GM23248 (cell line): ENCODE measurements around the gene PCBP3. TPM values are rescaled to one million over a fixed set of nuclear protein-coding genes. Genes with fewer than 3 reads are reported as not detected.
"Not testable (repeated sequence)": the region's sequence is repeated elsewhere in the genome, so short reads cannot be mapped to it uniquely, and the experiment has no call there.

Experiments used
- DNase-seq: peaks from one replicate; pipeline ENCODE4 v3.0.0-alpha.2; 2015
- H2AFZ ChIP-seq: fragments of 200-600 bp; sonication (generic); 2 replicates; pipeline ENCODE4 v1.6.1; 2016; ENCODE audit warnings: antibody characterized with exemption
- H3F3A ChIP-seq: fragments of 200-600 bp; sonication (generic); 2 replicates; pipeline ENCODE4 v1.6.1; 2016; ENCODE audit warnings: mild to moderate bottlenecking, antibody characterized with exemption, mixed run types; ENCODE audit not compliant: insufficient read depth
- H3K27ac ChIP-seq: fragments of 200-600 bp; sonication (generic); 2 replicates; pipeline ENCODE4 v1.5.1; 2016; ENCODE audit warnings: mild to moderate bottlenecking
- H3K27me3 ChIP-seq: fragments of 200-600 bp; sonication (generic); replicated peaks from 2 replicates; pipeline ENCODE4 v1.6.1; 2016; ENCODE audit warnings: mild to moderate bottlenecking; ENCODE audit not compliant: insufficient read depth
- H3K36me3 ChIP-seq: fragments of 200-600 bp; sonication (generic); 2 replicates; pipeline ENCODE4 v1.6.1; 2016; ENCODE audit warnings: low read depth, mild to moderate bottlenecking
- H3K4me1 ChIP-seq: fragments of 200-600 bp; sonication (generic); 2 replicates; pipeline ENCODE4 v1.6.1; 2016; ENCODE audit warnings: mild to moderate bottlenecking; ENCODE audit not compliant: insufficient read depth
- H3K4me2 ChIP-seq: fragments of 200-600 bp; sonication (generic); one replicate; pipeline ENCODE4 v1.6.1; 2016; ENCODE audit warnings: mild to moderate bottlenecking; ENCODE audit not compliant: unreplicated experiment
- H3K4me3 ChIP-seq: fragments of 200-600 bp; sonication (generic); 2 replicates; pipeline ENCODE4 v1.5.1; 2016; ENCODE audit warnings: mild to moderate bottlenecking
- H3K79me2 ChIP-seq: fragments of 200-600 bp; sonication (generic); 2 replicates; pipeline ENCODE4 v1.6.1; 2016; ENCODE audit warnings: mild to moderate bottlenecking; ENCODE audit not compliant: insufficient read depth
- H3K9ac ChIP-seq: fragments of 200-600 bp; sonication (generic); 2 replicates; pipeline ENCODE4 v1.6.1; 2016; ENCODE audit warnings: mild to moderate bottlenecking
- H3K9me2 ChIP-seq: fragments of 200-600 bp; sonication (generic); 2 replicates; pipeline ENCODE4 v1.6.1; 2016; ENCODE audit warnings: mixed run types, mild to moderate bottlenecking, moderate library complexity; ENCODE audit not compliant: insufficient read depth
- H3K9me3 ChIP-seq: fragments of 200-600 bp; sonication (generic); one replicate; pipeline ENCODE4 v1.6.1; 2017; ENCODE audit warnings: low read depth
- H4K20me1 ChIP-seq: fragments of 200-600 bp; sonication (generic); 2 replicates; pipeline ENCODE4 v1.6.0; 2016; ENCODE audit not compliant: insufficient read depth
- EZH2 ChIP-seq: fragments of 200-600 bp; sonication (generic); IDR thresholded peaks from 2 replicates; pipeline ENCODE4 v1.6.1; 2018; ENCODE audit warnings: antibody characterized with exemption, mild to moderate bottlenecking; ENCODE audit not compliant: insufficient read depth, poor library complexity, severe bottlenecking
- EZH2phosphoT487 ChIP-seq: fragments of 200-600 bp; sonication (generic); IDR thresholded peaks from 2 replicates; pipeline ENCODE4 v1.6.1; 2018; ENCODE audit warnings: antibody characterized with exemption, moderate library complexity, mild to moderate bottlenecking, low read depth; ENCODE audit not compliant: insufficient read depth
- WGBS, 2 experiments: methylation state at CpG; one replicate each; pipeline ENCODE4 v1.1.6; 2015 to 2017; ENCODE audit warnings: low lambda C conversion rate in 2 of 2, low coverage in 1 of 2; ENCODE audit errors: missing lambda C conversion rate in 2 of 2; 5-methylcytosine and 5-hydroxymethylcytosine counted together
- in situ Hi-C: fragments of 300-500 bp; cut with MboI; formaldehyde crosslinking; loops from 2 replicates; pipeline ENCODE4 v1.15.0; 2020
- polyA plus RNA-seq: library from polyadenylated mRNA; unstranded; fragments of >200 nt; fragmentation: Nextera tagmentation; extraction: Ambion mirVana; gene quantifications from 2 replicates; pipeline ENCODE4 v1.2.1, GENCODE V29; 2016
- total RNA-seq: library from RNA; depleted of rRNA; stranded (reverse); fragments of >200 nt; shearing (Covaris generic); gene quantifications from 2 replicates; pipeline ENCODE4 v1.2.3, GENCODE V29; 2014

Gene PCBP3
- total and polyA plus RNA-seq, 2 experiments from 2014 or later = 0.32 to 1.3 TPM

GRCh38 chr21:45607021-45607908 lies 36.3 kb upstream of the PCBP3 start:
- peaks cover 3% of the 10 kb centered on the region for H3K9me3 ChIP-seq
- no peaks in the 10 kb centered on the region for H3K4me1 ChIP-seq
- TF ChIP-seq EZH2 = no peak
- no peak for TF ChIP-seq EZH2phosphoT487
- H3K4me2 ChIP-seq = no peak overlapping the region
- H3K79me2 ChIP-seq = no peaks in the 10 kb centered on the region
- H3K9me2 ChIP-seq = no peaks in the 10 kb centered on the region
- H3K27me3 ChIP-seq = peaks cover 6% of the 10 kb centered on the region
- no peak overlapping the region for H3K27ac ChIP-seq
- in situ Hi-C loops = no loop called here
- peaks cover 5% of the 10 kb centered on the region; the same call in 1 of the 2 replicates for H3F3A ChIP-seq
- WGBS, 2 experiments = 54 to 67% methylated on average over 19 to 23 of the region's 23 CpGs
- no peaks in the 10 kb centered on the region for H3K36me3 ChIP-seq
- H3K4me3 ChIP-seq = no peak overlapping the region
- no peak overlapping the region for H3K9ac ChIP-seq
- no peak for DNase-seq
- no peaks in the 10 kb centered on the region for H4K20me1 ChIP-seq
- no peak overlapping the region for H2AFZ ChIP-seq

DNA sequence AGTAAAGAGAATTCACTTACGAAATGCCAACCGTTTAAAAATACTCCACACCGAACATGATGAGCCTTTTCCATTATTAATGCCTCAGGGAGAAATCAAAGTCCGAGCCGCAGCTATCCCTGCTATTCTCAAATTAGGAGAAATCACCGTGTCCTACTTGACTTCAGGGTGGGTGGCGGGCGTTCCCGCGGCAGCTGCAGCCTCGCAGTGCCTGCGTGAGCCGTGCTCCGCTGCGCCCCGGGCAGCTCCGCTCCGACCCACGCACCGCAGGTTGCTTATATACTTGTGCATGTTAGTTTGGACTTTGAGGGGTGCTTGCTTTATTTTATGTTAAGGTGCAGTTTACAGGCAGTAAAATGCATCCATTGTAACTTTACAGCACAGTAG lies 35.6 kb upstream of the PCBP3 start:
- in situ Hi-C loops = no loop called here
- no peak overlapping the region for H3K27ac ChIP-seq
- H3F3A ChIP-seq = peaks cover 6% of the 10 kb centered on the region; the same call in 1 of the 2 replicates
- H3K4me2 ChIP-seq = no peak overlapping the region
- 74 to 76% methylated on average over 20 of the region's 20 CpGs for WGBS, 2 experiments
- H3K9me3 ChIP-seq = peaks cover 3% of the 10 kb centered on the region
- H3K9ac ChIP-seq = no peak overlapping the region
- H3K36me3 ChIP-seq = no peaks in the 10 kb centered on the region
- no peak for DNase-seq
- no peaks in the 10 kb centered on the region for H3K4me1 ChIP-seq
- H2AFZ ChIP-seq = no peak overlapping the region
- H3K4me3 ChIP-seq = no peak overlapping the region
- H3K27me3 ChIP-seq = peaks cover 6% of the 10 kb centered on the region
- no peaks in the 10 kb centered on the region for H4K20me1 ChIP-seq
- H3K9me2 ChIP-seq = no peaks in the 10 kb centered on the region
- no peak for TF ChIP-seq EZH2phosphoT487
- TF ChIP-seq EZH2 = no peak
- H3K79me2 ChIP-seq = no peaks in the 10 kb centered on the region

- H3K36me3 ChIP-seq, H3F3A ChIP-seq, in situ Hi-C loops, H2AFZ ChIP-seq, H3K9me2 ChIP-seq, H3K4me2 ChIP-seq, H3K4me1 ChIP-seq, H3K4me3 ChIP-seq, H3K9ac ChIP-seq, H3K9me3 ChIP-seq, H3K79me2 ChIP-seq, DNase-seq, H4K20me1 ChIP-seq, H3K27ac ChIP-seq: not testable (repeated sequence)
- H3K27me3 ChIP-seq = peaks cover 13% of the 10 kb centered on the region
- WGBS, 2 experiments = 52 to 55% methylated on average over 9 to 15 of the region's 15 CpGs
Observed at GRCh38 chr21:45608747-45609470, 34.6 kb upstream of the PCBP3 start.

DNA sequence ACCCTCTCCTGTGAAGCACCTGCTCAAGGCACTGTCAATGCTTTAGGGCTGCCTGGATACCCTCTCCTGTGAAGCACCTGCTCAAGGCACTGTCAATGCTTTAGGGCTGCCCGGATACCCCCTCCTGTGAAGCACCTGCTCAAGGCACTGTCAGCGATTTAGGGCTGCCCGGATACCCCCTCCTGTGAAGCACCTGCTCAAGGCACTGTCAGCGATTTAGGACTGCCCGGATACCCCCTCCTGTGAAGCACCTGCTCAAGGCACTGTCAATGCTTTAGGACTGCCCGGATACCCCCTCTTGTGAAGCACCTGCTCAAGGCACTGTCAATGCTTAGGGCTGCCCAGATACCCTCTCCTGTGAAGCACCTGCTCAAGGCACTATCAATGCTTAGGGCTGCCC lies 33.9 kb upstream of the PCBP3 start:
- H3K9ac ChIP-seq, H3K27ac ChIP-seq, H3K9me2 ChIP-seq, H2AFZ ChIP-seq, DNase-seq, in situ Hi-C loops, H3K4me3 ChIP-seq, H4K20me1 ChIP-seq, H3K79me2 ChIP-seq, H3K9me3 ChIP-seq, H3F3A ChIP-seq, H3K4me2 ChIP-seq, H3K4me1 ChIP-seq, H3K36me3 ChIP-seq: not testable (repeated sequence)
- 80 to 100% methylated on average over 1 to 4 of the region's 6 CpGs for WGBS, 2 experiments
- peaks cover 16% of the 10 kb centered on the region for H3K27me3 ChIP-seq
